NCI-H446 treated with DMSO at 0.1 percent for 48 hours (cell line): ENCODE results near the gene ZRANB1.

Experiments used
- DNase-seq: peaks from one replicate; lab custom pipeline; 2025; lab: John Stamatoyannopoulos, UW

The ZRANB1 gene

GRCh38 chr10:124993736-124994451 lies 52.0 kb downstream of the ZRANB1 start:
- no peak for DNase-seq

- DNase-seq = no peak
Observed at GRCh38 chr10:124994573-124995473, 52.9 kb downstream of the ZRANB1 start.

GRCh38 chr10:124995605-124996004 lies 53.7 kb downstream of the ZRANB1 start:
- no peak for DNase-seq

- DNase-seq = no peak
Observed at GRCh38 chr10:124996127-124996853, 54.4 kb downstream of the ZRANB1 start.

- no peak for DNase-seq
Observed at GRCh38 chr10:124996854-124997215, 54.9 kb downstream of the ZRANB1 start.

GRCh38 chr10:124997306-124997705 lies 55.4 kb downstream of the ZRANB1 start:
- DNase-seq = no peak

GRCh38 chr10:124997771-124998623 lies 56.1 kb downstream of the ZRANB1 start:
- DNase-seq = no peak

- no peak for DNase-seq
Observed at GRCh38 chr10:124998624-124999291, 56.8 kb downstream of the ZRANB1 start.

- DNase-seq = no peak
Observed at GRCh38 chr10:124999433-125000365, 57.8 kb downstream of the ZRANB1 start.

GRCh38 chr10:125000366-125001312 lies 58.7 kb downstream of the ZRANB1 start:
- no peak for DNase-seq

- no peak for DNase-seq
Observed at GRCh38 chr10:125001313-125002046, 59.6 kb downstream of the ZRANB1 start.

GRCh38 chr10:125002047-125002422 lies 60.1 kb downstream of the ZRANB1 start:
- no peak for DNase-seq

- no peak for DNase-seq
Observed at GRCh38 chr10:125002423-125003145, 60.7 kb downstream of the ZRANB1 start.

- no peak for DNase-seq
Observed at GRCh38 chr10:125003146-125003900, 61.4 kb downstream of the ZRANB1 start.

- no peak for DNase-seq
Observed at GRCh38 chr10:125003901-125004467, 62.1 kb downstream of the ZRANB1 start.

- no peak for DNase-seq
Observed at GRCh38 chr10:125004571-125005311, 62.8 kb downstream of the ZRANB1 start.
